ENCODE measurements around the gene PRKN. TPM values are rescaled to one million over a fixed set of nuclear protein-coding genes. Genes with fewer than 3 reads are reported as not detected.

Gene PRKN
- total RNA-seq, 1 experiment from 2014 or later = 0.34 TPM

GRCh38 chr6:162195441-162195840 is 532.1 kb downstream of the PRKN start:
- no peaks in the 10 kb centered on the region for H3K36me3 ChIP-seq (ENCODE audit: control insufficient read depth, insufficient read depth, low read length)
- H3K4me3 ChIP-seq (ENCODE audit: low read depth, low read length) = no peak overlapping the region
- no TSS peak for BruUV-seq (replicated peaks)
- TF ChIP-seq CTCF (IDR thresholded peaks at IDR 0.05; ENCODE audit: insufficient read depth in 1 of 2, low read depth in 1 of 2, low read length in 1 of 2, severe bottlenecking in 1 of 2, unreplicated experiment in 1 of 2) = no peak
- Mint-ChIP-seq H3K9me3 (ENCODE audit: unreplicated experiment) (no peaks in the 10 kb centered on the region), H3K4me3 (ENCODE audit: unreplicated experiment) (no peak overlapping the region), H3K27me3 (ENCODE audit: insufficient read depth, unreplicated experiment) (no peaks in the 10 kb centered on the region), H3K4me1 (ENCODE audit: low read depth, unreplicated experiment) (no peaks in the 10 kb centered on the region), H3K27ac (ENCODE audit: unreplicated experiment) (no peak overlapping the region), H3K36me3 (ENCODE audit: insufficient read depth, unreplicated experiment) (no peaks in the 10 kb centered on the region)
- no peaks in the 10 kb centered on the region for H3K9me3 ChIP-seq
- ChIA-PET CTCF (no interaction called here), POLR2A (no interaction called here)
- intact Hi-C loops (cut with micrococcal nuclease; ENCODE audit: unreplicated experiment) = no loop called here
- no peaks in the 10 kb centered on the region for H3K4me1 ChIP-seq
- no peaks in the 10 kb centered on the region for H3K27me3 ChIP-seq (replicated peaks; ENCODE audit: control insufficient read depth, insufficient read depth, low read length)
- DNase-seq = no peak

GRCh38 chr6:162190981-162191380 is 536.6 kb downstream of the PRKN start:
- H3K27me3 ChIP-seq (replicated peaks; ENCODE audit: control insufficient read depth, insufficient read depth, low read length) = no peaks in the 10 kb centered on the region
- no peaks in the 10 kb centered on the region for H3K9me3 ChIP-seq
- intact Hi-C loops (cut with micrococcal nuclease; ENCODE audit: unreplicated experiment) = no loop called here
- H3K4me1 ChIP-seq = no peaks in the 10 kb centered on the region
- no peaks in the 10 kb centered on the region for H3K9me3 Mint-ChIP-seq (ENCODE audit: unreplicated experiment)
- no peak overlapping the region for H3K4me3 Mint-ChIP-seq (ENCODE audit: unreplicated experiment)
- ChIA-PET CTCF (no interaction called here), POLR2A (no interaction called here)
- H3K27ac Mint-ChIP-seq (ENCODE audit: unreplicated experiment) = no peak overlapping the region
- H3K4me3 ChIP-seq (ENCODE audit: low read depth, low read length) = no peak overlapping the region
- no peak for TF ChIP-seq CTCF (IDR thresholded peaks at IDR 0.05; ENCODE audit: insufficient read depth in 1 of 2, low read depth in 1 of 2, low read length in 1 of 2, severe bottlenecking in 1 of 2, unreplicated experiment in 1 of 2)
- no peaks in the 10 kb centered on the region for H3K36me3 Mint-ChIP-seq (ENCODE audit: insufficient read depth, unreplicated experiment)
- peaks cover 3% of the 10 kb centered on the region for H3K27me3 Mint-ChIP-seq (ENCODE audit: insufficient read depth, unreplicated experiment)
- BruUV-seq (replicated peaks) = no TSS peak
- no peaks in the 10 kb centered on the region for H3K36me3 ChIP-seq (ENCODE audit: control insufficient read depth, insufficient read depth, low read length)
- no peaks in the 10 kb centered on the region for H3K4me1 Mint-ChIP-seq (ENCODE audit: low read depth, unreplicated experiment)
- no peak for DNase-seq

GRCh38 chr6:162187168-162187935 is 540.2 kb downstream of the PRKN start:
- intact Hi-C loops (cut with micrococcal nuclease; ENCODE audit: unreplicated experiment) = no loop called here
- no peak overlapping the region for H3K4me3 ChIP-seq (ENCODE audit: low read depth, low read length)
- POLR2A ChIA-PET = no interaction called here
- H3K36me3 ChIP-seq (ENCODE audit: control insufficient read depth, insufficient read depth, low read length) = no peaks in the 10 kb centered on the region
- no peak for DNase-seq
- Mint-ChIP-seq H3K36me3 (ENCODE audit: insufficient read depth, unreplicated experiment) (no peaks in the 10 kb centered on the region), H3K27me3 (ENCODE audit: insufficient read depth, unreplicated experiment) (peaks cover 9% of the 10 kb centered on the region), H3K4me3 (ENCODE audit: unreplicated experiment) (no peak overlapping the region), H3K27ac (ENCODE audit: unreplicated experiment) (no peak overlapping the region), H3K9me3 (ENCODE audit: unreplicated experiment) (no peaks in the 10 kb centered on the region), H3K4me1 (ENCODE audit: low read depth, unreplicated experiment) (no peaks in the 10 kb centered on the region)
- H3K27me3 ChIP-seq (replicated peaks; ENCODE audit: control insufficient read depth, insufficient read depth, low read length) = no peaks in the 10 kb centered on the region; the same call in 1 of the 2 replicates
- no peaks in the 10 kb centered on the region for H3K9me3 ChIP-seq
- TF ChIP-seq CTCF (IDR thresholded peaks at IDR 0.05; ENCODE audit: insufficient read depth in 1 of 2, low read depth in 1 of 2, low read length in 1 of 2, severe bottlenecking in 1 of 2, unreplicated experiment in 1 of 2) = no peak
- H3K4me1 ChIP-seq = no peaks in the 10 kb centered on the region
- no TSS peak for BruUV-seq (replicated peaks)
- CTCF ChIA-PET = no interaction called here
